Fibroblast of skin of scalp (primary cell): ENCODE data around the gene SDCCAG8.

Experiments
- DNase-seq: peaks from one replicate; pipeline ENCODE4 v3.0.0-alpha.2; 2013

Gene SDCCAG8

DNA sequence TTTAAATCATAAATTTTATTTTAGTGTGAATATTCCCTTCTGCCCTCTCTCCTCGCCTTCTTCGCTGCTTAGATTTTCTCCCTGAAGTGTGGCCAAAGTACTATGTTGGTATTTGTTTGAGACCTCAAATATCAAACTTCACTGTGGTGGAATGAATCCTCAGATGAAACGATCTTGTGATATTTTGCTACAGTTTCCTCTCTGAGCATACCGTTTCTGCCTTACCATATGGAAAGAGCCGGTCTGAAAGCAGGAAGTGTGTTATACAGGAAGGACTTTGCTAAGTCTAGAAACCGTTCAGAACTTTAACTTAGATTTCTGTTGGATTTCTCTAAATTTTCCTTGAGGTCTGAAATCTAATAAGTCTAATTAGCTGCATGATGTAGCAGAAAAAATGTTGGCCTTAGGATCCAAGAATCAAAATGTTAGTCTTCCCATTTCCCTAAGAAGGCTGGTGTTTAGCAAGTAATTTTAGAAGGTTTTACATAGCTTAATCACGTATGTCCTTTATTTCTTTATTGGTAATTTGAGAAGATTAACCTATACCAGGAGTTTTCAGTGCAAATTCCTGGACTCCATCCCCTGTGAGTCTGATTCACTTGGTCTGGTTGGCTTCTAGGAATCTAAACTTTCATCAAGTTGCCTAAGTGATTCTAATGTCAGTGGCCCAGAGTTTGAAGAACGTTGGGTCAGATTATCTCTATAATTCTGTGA, 30.7 kb downstream of the SDCCAG8 start:
- DNase-seq: no peak

DNA sequence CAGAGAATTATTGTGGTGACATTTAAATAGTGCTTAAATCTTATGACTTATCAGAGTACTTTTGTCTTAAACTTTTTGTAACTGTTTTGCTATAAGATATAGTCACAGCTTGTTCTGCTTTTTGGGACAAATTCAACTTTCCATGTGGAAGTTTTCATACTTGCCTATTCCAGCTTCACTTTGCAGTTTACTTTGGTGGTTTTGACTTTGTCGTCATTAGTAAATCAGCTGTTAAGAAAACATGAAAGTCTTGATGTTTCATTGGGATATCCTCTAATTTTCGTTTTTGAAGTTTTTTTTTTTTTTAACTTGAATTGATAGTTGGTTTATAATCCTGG, 31.3 kb downstream of the SDCCAG8 start:
- no peak for DNase-seq

DNA sequence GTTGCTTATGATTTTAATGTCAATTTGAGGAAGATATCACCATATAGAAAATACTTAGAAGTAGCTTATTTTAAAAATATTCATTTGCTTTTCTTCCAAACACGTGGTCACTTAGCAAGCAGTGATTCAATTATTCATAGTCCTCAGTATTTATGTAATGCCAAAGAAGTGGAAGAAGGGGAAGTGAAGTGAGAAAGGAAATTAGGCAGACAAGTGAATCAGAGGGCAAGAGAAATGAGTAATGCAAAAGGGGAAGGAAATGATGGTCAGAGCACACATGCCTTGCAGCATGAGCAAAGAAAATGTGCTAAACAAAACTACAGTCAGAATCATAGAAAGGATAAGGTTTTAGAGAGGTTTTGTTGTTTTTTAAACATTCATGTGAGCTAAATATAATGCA, 31.8 kb downstream of the SDCCAG8 start:
- DNase-seq: peak; percentile 76

DNA sequence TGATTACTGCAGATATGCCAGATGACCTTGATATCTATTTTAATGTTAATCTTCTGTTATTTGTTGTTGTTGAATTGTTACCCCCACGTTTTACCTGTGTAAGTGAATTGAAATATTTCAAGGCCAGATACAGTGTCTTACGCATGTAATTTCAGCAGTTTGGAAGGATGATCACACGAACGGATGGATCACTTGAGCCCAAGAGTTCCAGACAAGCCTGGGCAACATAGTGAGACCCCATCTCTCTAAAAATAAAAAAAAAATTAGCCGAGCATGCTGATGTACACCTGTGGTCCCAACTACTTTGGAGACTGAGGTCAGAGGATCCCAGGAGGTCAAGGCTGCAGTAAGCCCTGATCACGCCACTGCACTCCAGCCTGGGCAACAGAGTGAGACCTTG, 32.2 kb downstream of the SDCCAG8 start:
- no peak for DNase-seq

DNA sequence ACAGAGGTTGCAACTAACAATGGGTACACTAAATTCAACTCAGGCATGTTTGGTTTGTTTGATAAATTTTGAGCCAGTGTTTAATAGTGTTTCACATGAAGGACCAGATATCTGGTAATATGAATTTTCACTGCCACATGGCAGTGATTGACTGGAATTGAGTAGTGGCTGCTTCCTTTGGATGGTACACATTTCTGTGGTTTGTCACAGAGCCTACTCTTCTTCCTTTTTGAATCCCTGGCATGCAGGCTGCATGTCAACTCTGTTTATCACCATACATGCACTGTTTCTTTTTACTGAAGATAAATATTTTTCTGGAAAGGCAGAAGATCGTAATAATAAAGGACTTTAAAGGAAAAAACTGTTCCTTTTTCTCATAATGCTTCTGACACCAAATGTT, 35.5 kb downstream of the SDCCAG8 start:
- peak; percentile 74 for DNase-seq

DNA sequence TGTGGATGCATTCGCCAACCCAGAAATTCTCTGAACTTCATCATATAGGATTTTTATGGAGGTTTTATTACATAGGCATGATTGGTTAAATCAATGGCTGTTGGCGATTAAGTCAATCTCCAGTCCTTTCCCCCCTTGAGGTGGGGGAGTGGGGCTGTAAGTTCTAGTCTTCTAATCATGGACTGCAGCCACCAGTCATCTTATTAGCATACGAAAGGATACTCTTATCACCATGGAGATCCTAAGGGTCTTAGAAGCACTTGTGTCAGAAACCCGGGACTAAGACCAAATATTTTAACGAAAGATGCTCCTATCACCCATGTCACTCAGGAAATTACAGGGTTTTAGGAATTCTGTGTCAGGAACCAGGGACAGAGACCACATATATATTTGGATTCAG, 36.3 kb downstream of the SDCCAG8 start:
- no peak for DNase-seq

DNA sequence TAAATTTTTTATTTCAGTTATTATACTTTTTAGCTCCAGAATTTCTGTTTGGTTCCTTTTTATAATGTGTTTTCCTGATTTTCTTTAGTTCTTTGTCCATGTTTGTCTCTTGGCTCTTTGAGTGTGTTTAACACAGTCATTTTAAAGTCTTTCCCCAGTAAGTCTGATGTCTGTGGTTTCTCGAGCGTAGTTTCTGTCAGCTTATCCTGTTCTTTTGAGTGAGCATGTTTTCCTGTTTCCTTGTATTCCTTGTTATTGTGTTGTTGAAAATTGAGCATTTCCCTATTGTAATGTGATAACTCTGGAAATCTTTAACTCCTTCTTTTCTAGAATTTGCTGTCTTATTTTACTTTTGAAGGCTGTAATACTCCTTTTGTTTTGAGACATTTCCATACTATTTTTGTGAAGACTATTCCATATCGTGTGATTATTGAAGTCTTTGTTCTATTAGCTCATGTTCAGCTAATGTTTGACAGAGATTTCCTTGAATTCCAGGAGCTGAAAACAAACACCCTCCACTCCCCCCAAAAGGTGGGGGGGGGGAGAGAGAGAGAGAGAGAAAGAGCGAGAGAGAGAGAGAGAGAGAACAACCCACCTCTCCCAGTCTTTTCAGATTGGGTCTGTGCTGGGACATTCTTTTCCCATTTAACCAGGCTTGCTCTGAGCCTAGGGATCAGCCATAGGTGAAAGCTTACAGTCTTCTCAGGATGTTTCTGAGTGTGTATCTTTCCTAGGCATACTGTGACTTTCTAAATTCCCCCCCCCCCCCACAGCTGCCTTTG, 38.3 kb downstream of the SDCCAG8 start:
- DNase-seq: no peak

DNA sequence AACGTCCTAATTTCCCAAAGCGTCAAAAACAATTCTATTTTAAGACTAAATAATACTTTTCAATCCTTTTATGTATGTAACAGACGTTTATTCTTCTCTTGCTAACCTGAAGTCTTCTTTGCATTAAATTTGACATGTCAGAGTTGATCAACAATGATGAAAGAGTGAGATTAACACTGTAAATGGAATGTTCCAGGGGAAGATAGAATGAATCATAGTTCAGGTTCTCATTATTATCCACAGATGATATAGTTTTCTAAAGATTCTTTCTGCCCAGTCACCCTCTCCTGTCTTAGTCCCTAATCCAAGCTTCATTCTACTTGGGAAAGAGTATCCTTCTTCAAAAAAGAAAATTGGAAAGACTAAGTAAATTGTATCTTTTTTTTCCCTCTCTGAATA, 38.9 kb downstream of the SDCCAG8 start:
- DNase-seq: peak; percentile 61

DNA sequence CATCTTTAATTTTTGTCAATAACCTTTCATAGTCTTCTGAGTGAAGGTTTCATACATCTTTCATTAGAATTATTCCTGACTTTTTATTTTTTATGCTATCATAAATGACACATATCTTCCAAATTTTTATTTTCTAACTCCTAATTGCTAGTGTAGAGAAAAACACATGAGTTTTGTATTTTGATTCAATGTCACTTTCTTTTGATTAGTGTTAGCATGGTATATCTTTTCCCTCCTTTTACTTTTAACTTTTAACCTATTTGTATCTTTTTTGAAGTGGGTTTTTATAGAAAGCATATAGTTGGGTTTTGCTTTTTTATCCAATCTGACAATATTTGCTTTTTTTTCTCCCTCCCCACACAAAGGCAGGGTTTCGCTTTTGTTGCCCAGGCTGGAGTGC, 43.2 kb downstream of the SDCCAG8 start:
- no peak for DNase-seq

DNA sequence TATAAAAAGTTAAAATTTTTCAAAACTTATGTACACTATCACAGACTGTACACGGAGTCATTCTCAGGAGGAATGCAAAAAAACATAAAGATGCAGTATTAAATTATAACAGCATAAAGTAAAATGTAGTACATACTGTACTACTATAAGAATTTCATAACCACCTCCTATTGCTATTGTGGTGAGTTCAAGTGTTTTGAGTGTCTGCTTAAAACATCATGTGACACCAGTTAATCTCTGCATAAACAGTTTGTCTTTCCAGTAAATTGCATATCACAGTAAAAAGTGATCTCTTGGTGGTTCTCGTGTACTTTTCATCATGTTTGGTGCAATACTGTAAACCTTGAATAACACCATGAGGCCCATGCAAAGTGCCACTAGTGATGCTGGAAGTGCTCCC, 45.2 kb downstream of the SDCCAG8 start:
- no peak for DNase-seq

DNA sequence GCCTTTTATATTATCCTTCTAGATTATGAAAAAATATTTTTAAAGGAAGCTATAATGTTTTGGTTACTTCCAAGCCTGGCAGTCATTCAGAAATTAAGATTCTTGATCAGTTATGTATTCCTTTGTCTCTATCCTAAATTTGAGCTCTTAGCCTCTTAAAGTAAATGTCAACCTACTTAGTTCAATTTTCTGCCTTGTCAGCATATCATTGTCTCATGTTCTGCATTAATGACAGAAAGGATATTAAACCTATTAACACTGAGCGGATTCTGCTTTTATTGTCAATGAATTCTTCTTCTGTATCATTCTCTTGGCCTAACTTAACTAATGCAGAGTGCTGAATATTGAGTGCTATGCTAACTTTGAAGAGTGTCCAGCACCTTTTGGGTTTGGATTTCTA, 56.0 kb downstream of the SDCCAG8 start:
- DNase-seq: no peak

DNA sequence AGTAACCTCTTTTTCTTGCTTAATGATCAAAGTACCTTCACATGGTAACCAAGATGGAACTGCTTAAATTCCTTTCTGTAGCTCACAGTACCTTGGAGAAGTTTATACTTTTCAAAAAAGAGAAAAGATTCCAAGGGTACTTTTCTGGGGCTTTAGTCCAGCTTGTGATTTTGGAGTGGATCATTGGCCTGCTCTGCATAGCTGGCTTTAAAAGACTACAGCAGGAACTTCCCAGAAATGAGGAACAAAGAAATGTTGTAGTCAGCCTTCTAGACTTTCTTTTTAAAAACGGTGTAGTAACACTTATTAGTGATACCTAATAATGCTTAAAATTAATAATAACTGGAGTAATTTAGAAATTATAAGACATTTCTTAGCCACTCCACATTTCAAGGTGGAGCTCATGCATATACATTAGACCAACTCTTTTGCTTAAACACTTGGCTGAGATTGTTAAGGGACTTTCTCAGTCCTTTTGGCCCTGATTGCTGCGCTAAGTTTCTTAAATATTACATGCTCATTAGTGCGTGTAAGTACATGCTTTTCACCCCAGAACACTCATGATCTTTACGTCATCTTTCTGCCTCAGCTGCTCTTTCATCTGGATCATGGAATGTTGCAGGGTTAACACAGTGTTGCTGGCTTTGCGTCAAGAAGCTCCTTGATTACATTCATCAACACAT, 57.3 kb downstream of the SDCCAG8 start:
- no peak for DNase-seq

DNA sequence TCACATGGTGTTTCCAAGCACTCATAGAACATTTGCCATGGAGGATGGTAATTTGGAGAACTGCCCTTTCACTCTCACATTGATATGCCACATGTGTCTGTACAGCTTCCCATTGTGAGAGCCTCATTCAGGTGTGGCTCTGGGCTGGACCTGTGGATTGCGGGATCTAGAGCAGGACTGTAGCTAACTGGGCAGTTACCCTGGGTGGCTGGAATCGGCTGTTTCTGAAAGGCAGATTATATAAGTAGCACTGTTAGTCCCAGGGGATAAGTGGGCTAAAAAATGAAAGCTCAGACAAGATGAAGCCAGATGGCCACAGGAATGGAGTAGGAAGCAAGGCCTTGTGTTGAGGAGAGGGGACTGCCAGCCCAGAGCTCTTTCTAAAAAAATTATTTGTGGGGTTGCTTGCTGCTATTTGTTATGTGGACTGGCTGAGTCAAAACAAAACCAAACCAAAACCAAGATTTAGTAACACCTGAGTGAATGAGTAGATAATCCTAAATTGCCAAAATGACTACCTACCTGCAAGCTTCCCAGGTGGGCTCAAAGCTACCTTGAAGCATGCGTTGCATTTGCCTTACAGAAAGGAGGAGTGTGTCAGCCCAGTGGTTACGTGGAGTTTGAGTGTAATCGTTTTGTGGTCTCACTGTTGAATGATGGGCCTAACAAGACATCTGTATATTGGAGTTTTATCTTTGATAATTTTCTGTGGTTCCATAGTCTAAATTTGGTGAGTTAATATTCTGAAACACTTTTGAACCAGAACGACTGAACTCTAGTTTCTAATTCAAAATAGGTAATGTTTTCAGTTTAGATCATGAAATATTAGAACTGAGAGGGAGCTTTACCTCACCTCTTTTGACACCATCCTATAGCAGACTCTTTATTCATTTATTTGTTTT, 58.0 kb downstream of the SDCCAG8 start:
- DNase-seq: no peak

DNA sequence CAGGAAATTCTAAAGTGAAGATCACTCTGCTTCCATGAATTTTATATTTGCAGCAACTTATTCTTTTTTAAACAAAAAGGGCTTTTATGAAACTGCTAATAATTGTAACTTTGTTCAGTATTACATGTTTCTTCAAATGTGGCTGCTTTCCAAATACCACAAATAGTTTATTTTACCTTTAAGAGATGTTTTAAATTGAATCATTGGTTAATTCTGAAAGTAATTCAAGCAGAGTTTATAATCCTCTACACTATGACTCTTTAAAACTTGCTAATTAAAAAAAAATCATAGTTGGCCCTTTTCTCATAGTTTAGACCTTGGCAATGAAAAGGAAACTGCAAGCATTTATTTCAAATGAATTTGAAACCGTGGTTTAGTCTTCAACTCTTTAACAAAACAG, 59.6 kb downstream of the SDCCAG8 start:
- DNase-seq: no peak

DNA sequence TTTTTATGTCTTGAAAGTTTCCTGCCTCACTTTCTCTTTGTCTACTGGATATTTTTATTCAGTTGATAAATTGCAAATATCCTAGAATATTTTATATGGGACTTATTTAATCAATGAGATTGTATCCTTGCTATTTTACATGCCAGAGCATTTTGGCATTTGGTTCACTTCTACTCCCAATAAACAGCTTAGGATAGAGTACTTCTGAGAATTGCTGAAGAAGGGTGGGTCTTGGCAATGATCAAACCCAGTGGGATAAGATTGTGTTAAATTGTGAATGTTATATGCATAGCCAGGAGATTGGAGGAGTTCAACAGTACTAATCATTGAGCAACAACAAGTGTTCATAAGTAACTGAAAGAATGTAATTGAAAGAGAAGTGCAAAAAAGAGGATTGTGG, 60.1 kb downstream of the SDCCAG8 start:
- DNase-seq: no peak

DNA sequence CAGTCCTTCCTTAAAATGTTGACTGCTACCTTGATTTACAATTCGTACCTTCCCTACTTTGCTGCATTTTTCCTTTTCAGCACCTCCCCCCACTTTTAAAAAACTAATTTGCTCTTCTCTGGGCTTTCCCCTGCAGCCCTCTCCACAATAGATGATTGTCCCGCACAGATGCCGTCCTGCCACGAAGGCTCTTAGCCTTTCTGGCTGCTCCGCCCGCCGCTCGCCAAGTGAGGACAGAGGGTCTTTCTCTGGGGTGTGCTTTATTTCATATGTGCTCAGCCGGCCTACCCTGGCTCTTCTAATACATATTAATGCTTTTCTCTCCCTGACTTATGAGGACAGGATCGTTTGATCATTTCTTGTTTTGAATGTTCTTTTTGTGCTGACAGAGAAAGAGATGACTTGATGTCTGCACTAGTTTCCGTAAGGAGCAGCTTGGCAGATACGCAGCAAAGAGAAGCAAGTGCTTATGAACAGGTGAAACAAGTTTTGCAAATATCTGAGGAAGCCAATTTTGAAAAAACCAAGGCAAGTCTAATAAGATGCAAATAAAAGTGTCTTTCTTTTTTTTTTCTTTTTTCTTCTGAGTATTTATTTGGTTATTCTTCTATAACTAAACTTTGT, 60.6 kb downstream of the SDCCAG8 start:
- DNase-seq: no peak

DNA sequence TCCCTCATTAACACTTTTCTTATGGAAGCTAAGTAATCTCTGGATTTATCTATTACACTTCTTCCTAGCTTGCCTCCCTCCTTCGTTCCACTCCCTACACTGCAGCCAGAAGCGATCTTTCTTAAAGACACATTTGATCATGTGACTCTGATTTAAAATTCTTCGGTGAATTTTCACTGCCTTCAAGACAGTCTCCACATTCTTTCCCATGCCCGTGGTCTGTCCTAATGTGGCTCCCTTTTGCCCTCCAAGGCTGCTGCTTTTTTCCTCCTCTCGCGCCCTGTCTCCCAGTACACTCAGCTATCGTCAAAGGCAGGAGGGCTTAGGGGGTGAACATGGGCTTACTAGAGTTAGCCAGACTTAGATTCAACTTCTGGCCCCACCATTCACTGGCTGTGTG, 64.4 kb downstream of the SDCCAG8 start:
- no peak for DNase-seq

DNA sequence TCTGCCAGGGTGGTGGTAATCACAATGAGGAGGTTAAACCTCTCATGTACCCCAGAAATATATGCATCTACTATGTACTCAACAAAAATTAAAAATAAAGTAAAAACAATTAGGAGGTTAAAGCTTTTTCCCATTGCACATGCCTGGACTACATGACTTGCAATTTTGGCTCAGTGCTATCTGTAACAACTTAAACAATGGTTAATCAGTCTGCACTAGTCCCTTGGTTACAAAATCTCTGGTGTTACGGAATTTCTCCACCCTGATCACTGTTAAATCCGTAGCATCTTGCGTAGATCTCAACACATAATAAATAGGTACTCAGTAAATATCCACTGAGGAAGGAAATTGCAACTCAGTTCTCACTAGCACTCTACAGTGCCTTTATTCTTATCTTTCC, 66.5 kb downstream of the SDCCAG8 start:
- DNase-seq: no peak

DNA sequence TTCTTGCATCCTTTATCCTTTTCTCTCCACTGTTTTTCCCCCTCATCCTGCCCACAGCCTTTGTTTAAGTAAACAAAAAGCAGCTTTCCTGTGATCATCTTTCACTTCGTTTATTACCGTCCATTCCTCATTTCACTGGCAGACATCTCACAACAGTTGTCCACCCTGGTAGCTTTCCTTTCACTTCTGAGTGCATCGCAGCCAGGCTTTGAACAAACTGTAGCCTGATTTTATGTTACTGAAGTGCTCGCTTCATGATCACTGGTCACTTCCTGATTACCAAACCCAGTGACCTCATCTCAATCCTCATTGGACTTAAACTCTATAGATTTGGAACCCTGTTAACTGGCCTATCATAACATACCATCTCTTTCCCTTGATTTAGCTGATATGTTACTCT, 67.7 kb downstream of the SDCCAG8 start:
- no peak for DNase-seq

DNA sequence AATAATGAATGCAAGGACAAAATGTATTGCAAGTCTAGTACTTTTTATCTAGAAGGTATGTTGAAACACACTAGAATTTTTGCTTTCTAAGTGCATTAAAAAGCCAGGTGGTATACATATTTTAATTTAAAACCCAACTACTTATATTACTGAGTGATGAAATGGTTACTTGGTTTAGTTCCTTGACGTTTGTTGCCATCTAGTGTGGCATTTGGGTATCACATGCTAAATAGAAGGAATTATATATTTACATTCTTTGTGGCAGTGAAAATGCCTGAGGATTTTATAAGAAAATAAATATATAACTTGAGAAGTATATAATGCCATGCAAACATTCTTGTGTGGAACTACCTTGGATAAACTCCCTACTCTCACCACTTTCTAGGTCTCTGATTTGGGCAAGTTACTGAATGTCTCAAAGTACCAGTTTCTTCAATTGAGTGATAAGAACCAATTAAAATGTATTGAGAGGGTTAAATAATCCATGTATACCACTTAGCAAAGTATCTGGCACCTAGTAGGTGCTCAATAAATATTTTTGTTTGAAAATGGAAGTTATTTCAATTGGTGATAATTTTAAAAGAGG, 69.6 kb downstream of the SDCCAG8 start:
- DNase-seq: peak; percentile 81

DNA sequence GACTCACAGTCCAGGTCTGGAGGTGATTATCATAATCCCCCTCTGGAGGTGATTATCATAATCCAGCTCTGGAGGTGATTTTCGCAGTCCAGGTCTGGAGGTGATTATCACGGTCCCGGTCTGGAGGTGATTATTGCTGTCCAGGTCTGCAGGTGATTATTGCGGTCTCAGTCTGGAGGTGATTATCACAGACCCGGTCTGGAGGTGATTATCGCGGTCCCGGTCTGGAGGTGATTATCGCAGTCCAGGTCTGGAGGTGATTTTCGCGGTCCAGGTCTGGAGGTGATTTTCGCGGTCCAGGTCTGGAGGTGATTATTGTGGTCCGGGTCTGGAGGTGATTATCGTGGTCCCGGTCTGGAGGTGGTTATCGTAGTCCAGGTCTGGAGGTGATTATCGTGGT, 76.6 kb downstream of the SDCCAG8 start:
- DNase-seq: no peak

DNA sequence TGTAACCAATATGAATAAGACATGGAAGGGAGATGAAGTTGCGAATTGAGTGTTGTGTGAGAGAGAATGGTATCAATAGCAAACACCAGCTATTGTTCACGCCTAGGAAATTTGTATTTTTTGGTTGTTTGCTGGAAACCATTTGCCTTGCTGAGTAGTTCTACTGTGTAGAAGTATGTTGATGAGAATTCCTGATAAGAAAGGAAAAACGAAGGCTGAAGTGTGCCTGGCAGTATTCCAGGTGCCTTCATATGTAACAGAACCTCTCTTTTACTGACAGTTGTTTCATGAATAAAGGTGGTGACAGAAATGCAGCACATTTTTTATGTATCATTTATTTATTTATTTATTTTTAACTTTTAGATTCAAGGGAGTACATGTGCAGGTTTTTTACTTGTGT, 79.5 kb downstream of the SDCCAG8 start:
- no peak for DNase-seq
